ENCODE data around the gene ATP6V0B.

The ATP6V0B gene

GRCh38 chr1:44008259-44008658 is 33.5 kb downstream of the ATP6V0B start:
- no peak for DNase-seq (ENCODE audit: low read depth)

- DNase-seq (ENCODE audit: low read depth): no peak
Measured at GRCh38 chr1:44010935-44011471, 36.2 kb downstream of the ATP6V0B start.

- DNase-seq (ENCODE audit: low read depth): no peak
Measured at GRCh38 chr1:44012404-44012803, 37.6 kb downstream of the ATP6V0B start.

GRCh38 chr1:44012941-44013609 is 38.3 kb downstream of the ATP6V0B start:
- no peak for DNase-seq (ENCODE audit: low read depth)

GRCh38 chr1:44013949-44014348 is 39.2 kb downstream of the ATP6V0B start:
- no peak for DNase-seq (ENCODE audit: low read depth)

- DNase-seq (ENCODE audit: low read depth): no peak
Measured at GRCh38 chr1:44014365-44015104, 39.8 kb downstream of the ATP6V0B start.

- DNase-seq (ENCODE audit: low read depth): no peak
Measured at GRCh38 chr1:44015206-44015605, 40.4 kb downstream of the ATP6V0B start.

- no peak for DNase-seq (ENCODE audit: low read depth)
Measured at GRCh38 chr1:44016041-44016889, 41.5 kb downstream of the ATP6V0B start.

GRCh38 chr1:44016890-44017400 is 42.2 kb downstream of the ATP6V0B start:
- no peak for DNase-seq (ENCODE audit: low read depth)

GRCh38 chr1:44019466-44019948 is 44.7 kb downstream of the ATP6V0B start:
- no peak for DNase-seq (ENCODE audit: low read depth)

- no peak for DNase-seq (ENCODE audit: low read depth)
Measured at GRCh38 chr1:44020464-44020863, 45.7 kb downstream of the ATP6V0B start.

- no peak for DNase-seq (ENCODE audit: low read depth)
Measured at GRCh38 chr1:44021156-44021555, 46.4 kb downstream of the ATP6V0B start.

- no peak for DNase-seq (ENCODE audit: low read depth)
Measured at GRCh38 chr1:44021581-44022321, 47.0 kb downstream of the ATP6V0B start.

- DNase-seq (ENCODE audit: low read depth): no peak
Measured at GRCh38 chr1:44024031-44024902, 49.5 kb downstream of the ATP6V0B start.

- DNase-seq (ENCODE audit: low read depth): no peak
Measured at GRCh38 chr1:44024903-44025525, 50.3 kb downstream of the ATP6V0B start.

GRCh38 chr1:44025816-44026215 is 51.1 kb downstream of the ATP6V0B start:
- no peak for DNase-seq (ENCODE audit: low read depth)

GRCh38 chr1:44027320-44027719 is 52.6 kb downstream of the ATP6V0B start:
- no peak for DNase-seq (ENCODE audit: low read depth)
